T-helper 2 cell treated with Interferon-gamma antibody and Interleukin-4, amounts not matched to agents 100 ng/mL and 5 ng/mL, for 36 hours (primary cell): ENCODE measurements around the gene LSMEM2. TPM values are rescaled to one million over a fixed set of nuclear protein-coding genes. Genes with fewer than 3 reads are reported as not detected.

Experiments
- intact Hi-C: fragments of 100-400 bp; cut with micrococcal nuclease; formaldehyde crosslinking; loops from one replicate; pipeline ENCODE4 v1.15.1; 2023
- total RNA-seq: library from RNA; stranded (reverse); gene quantifications from 2 replicates; pipeline ENCODE4 v1.2.3, GENCODE V29; 2022

LSMEM2 gene
- total RNA-seq, 1 donor from 2014 or later, result not detected

- intact Hi-C loops, result no loop called here
These were observed 54.9 kb downstream of the LSMEM2 start for GRCh38 chr3:50333744-50334328.

GRCh38 chr3:50334339-50335075, 55.6 kb downstream of the LSMEM2 start:
- intact Hi-C loops, result loop anchor here (5.0 kb wide), 1 partner anchor 1053 kb away; the partner anchor contains the start of gene MANF

GRCh38 chr3:50336452-50337174, 57.7 kb downstream of the LSMEM2 start:
- intact Hi-C loops, result loop anchor here (1.0 to 5.0 kb wide), 6 partner anchors 8 to 1051 kb away; partner anchors contain the start of genes HYAL3, MANF, NAA80 and TMEM115

GRCh38 chr3:50337175-50337861, 58.4 kb downstream of the LSMEM2 start:
- intact Hi-C loops, result loop anchor here (1.0 to 5.0 kb wide), 6 partner anchors 9 to 1050 kb away; partner anchors contain the start of genes HYAL3, MANF, NAA80 and TMEM115

Other genes starting within 250 kb of the LSMEM2 start
- gene RBM5, start 190.2 kb upstream of the LSMEM2 start, total RNA-seq, result 176 and 185 TPM in 2 replicates
- gene SEMA3F, start 123.8 kb upstream of the LSMEM2 start, total RNA-seq, result 0.05 and 0.11 TPM in 2 replicates
- not detected in 2 replicates for gene GNAT1, start 87.5 kb upstream of the LSMEM2 start, total RNA-seq
- gene SLC38A3, start 73.8 kb upstream of the LSMEM2 start, total RNA-seq, result not detected in 2 replicates
- gene GNAI2, start 42.9 kb upstream of the LSMEM2 start, total RNA-seq, result 420 and 429 TPM in 2 replicates
- gene SEMA3B, start 9.9 kb upstream of the LSMEM2 start, total RNA-seq, result 0.30 and 0.57 TPM in 2 replicates
- 99.8 and 103 TPM in 2 replicates for gene IFRD2, start 13.3 kb downstream of the LSMEM2 start, total RNA-seq
- 13.6 and 15.2 TPM in 2 replicates for gene HYAL3, start 20.3 kb downstream of the LSMEM2 start, total RNA-seq
- 27.4 and 29.0 TPM in 2 replicates for gene NAA80, start 20.3 kb downstream of the LSMEM2 start, total RNA-seq
- 0.07 TPM in 1 of 2 replicates, not detected in the other for gene HYAL1, start 24.5 kb downstream of the LSMEM2 start, total RNA-seq
- gene HYAL2, start 43.7 kb downstream of the LSMEM2 start, total RNA-seq, result 9.0 and 9.1 TPM in 2 replicates
- 21.0 and 22.1 TPM in 2 replicates for gene TUSC2, start 49.1 kb downstream of the LSMEM2 start, total RNA-seq
- gene RASSF1, start 61.7 kb downstream of the LSMEM2 start, total RNA-seq, result 125 and 127 TPM in 2 replicates
- 3.6 and 4.6 TPM in 2 replicates for gene ZMYND10, start 66.6 kb downstream of the LSMEM2 start, total RNA-seq
- gene NPRL2, start 71.7 kb downstream of the LSMEM2 start, total RNA-seq, result 44.4 and 49.6 TPM in 2 replicates
- gene CYB561D2, start 71.8 kb downstream of the LSMEM2 start, total RNA-seq, result 42.7 and 46.3 TPM in 2 replicates
- gene TMEM115, start 80.4 kb downstream of the LSMEM2 start, total RNA-seq, result 17.8 and 18.4 TPM in 2 replicates
- 0.41 and 0.68 TPM in 2 replicates for gene CACNA2D2, start 224.5 kb downstream of the LSMEM2 start, total RNA-seq